ENCODE results near the gene LRIF1.

The LRIF1 gene

GRCh38 chr1:110897681-110898080 lies 66.0 kb downstream of the LRIF1 start:
- Histone ChIP-seq H3K27me3 (ENCODE audit: low read depth) (no peaks in the 10 kb centered on the region), H3K4me1 (no peaks in the 10 kb centered on the region), H3K4me3 (no peak overlapping the region), H3K36me3 (replicated peaks) (no peaks in the 10 kb centered on the region), H3K9me3 (no peaks in the 10 kb centered on the region)
- DNase-seq (ENCODE audit: low spot score in 2 of 2), result no peak
- in situ Hi-C loops (cut with MboI; ENCODE audit: low sequenced_read_pairs), result no loop called here

Measured in HAP-1 (cell line).